ENCODE measurements around the gene GAB3. TPM values are rescaled to one million over a fixed set of nuclear protein-coding genes. Genes with fewer than 3 reads are reported as not detected.
A peak's percentile ranks its signal among the peaks of the same experiment; 100 is the strongest.
"Not testable (repeated sequence)": the region's sequence is repeated elsewhere in the genome, so short reads cannot be mapped to it uniquely, and the experiment has no call there.

The GAB3 gene
- total RNA-seq, 2 experiments from 2014 or later, result 10.5 to 12.0 TPM

DNA sequence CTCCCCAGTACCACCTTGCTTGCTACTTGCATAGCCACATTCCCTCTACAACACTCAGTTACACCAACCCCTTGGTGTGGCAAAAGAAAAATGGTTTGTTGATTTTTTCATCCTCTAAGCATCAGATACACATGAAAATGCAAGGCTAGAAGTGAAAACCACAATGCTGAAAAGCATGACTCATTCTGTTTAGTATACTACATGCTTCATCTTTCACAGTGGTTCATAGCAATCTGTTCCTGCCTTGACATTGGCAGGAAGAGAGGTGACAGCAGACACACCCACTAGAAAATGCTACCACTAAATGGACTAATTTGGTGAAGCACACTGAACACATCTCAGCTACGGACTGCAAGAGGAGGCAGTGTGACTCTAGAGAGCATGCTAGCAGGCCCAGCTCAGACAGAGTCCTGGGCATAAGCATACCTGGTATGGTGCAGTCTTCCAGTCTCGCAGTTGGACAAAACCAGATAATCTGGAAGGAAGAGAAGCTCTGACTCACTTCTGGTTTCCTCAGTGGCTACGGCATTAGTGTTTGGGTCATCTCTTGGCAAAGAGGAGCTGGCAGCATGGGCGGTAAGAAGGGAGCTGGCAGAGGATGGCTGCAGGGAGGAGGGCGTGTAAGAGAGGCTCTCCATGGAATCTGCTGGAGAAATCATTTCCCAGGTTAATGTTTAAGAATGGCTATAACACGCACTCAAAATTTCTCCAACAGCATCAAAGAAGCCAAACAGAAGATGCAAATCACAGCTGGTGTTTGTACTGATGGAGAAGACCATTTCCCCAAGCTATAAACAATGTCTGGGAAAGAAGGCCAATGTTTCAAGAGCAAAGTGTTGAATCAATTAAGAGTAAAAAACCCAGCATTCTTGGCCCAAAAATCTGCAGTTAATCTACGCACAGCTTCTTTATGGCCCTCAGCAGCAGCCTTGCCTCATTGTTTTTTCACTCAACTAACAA, 37.8 kb downstream of the GAB3 start:
- Mint-ChIP-seq H3K27ac (peak overlapping the region; percentile 88), H3K4me1 (peaks cover 64% of the 10 kb centered on the region), H3K27me3 (no peaks in the 10 kb centered on the region), H3K4me3 (peak overlapping the region; percentile 52), H3K36me3 (ENCODE audit: low read depth) (peaks cover 39% of the 10 kb centered on the region), H3K9me3 (no peaks in the 10 kb centered on the region)
- ChIA-PET CTCF (interaction anchor here (1.1 to 1.2 kb wide), 3 partner anchors 12 to 49 kb away, joined by 4 to 13 read pairs (median 5); partner anchors contain the start of gene DKC1), POLR2A (interaction anchor here (0.6 to 1.5 kb wide), 5 partner anchors 19 to 117 kb away, joined by 3 to 4 read pairs (median 3); no protein-coding TSS in a partner anchor)
- DNase-seq, result peak; percentile 53

DNA sequence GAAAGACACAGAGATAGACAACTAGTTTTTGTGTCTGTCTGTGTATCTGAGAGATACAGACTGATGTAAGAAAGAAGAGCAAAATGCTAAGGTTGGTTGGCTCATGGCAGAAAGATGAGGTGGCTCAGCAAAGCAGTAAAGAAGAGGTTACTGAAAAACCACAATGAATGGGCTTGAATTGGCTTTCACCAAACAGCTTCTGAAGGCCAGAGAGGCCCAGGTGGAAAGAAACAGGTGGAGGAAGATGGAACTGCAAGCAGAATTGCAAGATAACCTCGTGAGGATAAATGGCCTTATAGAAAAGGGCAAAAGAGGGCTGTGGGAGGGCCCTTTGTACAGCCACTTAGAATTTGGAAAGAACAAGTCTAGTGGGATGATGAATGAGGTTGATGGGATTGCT, 39.6 kb downstream of the GAB3 start:
- Mint-ChIP-seq H3K27me3 (no peaks in the 10 kb centered on the region), H3K27ac (peak overlapping the region; percentile 58), H3K4me3 (no peak overlapping the region), H3K9me3 (no peaks in the 10 kb centered on the region), H3K36me3 (ENCODE audit: low read depth) (peaks cover 42% of the 10 kb centered on the region), H3K4me1 (peaks cover 47% of the 10 kb centered on the region)
- DNase-seq, result no peak
- ChIA-PET POLR2A (no interaction called here), CTCF (no interaction called here)

DNA sequence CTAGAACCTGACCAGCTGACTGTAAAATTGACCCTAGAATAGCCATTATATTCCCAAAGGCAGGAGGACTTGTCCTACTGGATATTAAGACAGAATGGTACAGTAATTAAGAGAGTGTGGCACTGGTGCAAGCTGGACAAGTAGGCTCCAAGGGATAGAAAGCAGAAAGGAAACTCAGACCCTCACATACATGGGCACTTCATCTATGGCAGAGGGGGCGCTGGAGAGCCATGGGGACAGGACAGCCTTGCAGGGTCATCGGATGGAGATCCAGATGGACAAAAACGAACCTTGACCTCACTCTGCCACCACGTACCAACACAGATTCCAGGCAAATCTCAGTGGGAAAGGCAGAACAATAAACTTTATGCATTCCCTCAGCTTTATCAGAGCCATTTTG, 40.6 kb downstream of the GAB3 start:
- ChIA-PET POLR2A (no interaction called here), CTCF (interaction anchor here (1.4 kb wide), 1 partner anchor 39 kb away, joined by 3 read pairs; no protein-coding TSS in a partner anchor)
- Mint-ChIP-seq H3K27ac (no peak overlapping the region), H3K27me3 (no peaks in the 10 kb centered on the region), H3K4me1 (peaks cover 45% of the 10 kb centered on the region), H3K36me3 (ENCODE audit: low read depth) (peaks cover 49% of the 10 kb centered on the region), H3K9me3 (no peaks in the 10 kb centered on the region), H3K4me3 (no peak overlapping the region)
- no peak for DNase-seq

GRCh38 chrX:154698630-154699248, 52.1 kb downstream of the GAB3 start:
- POLR2A ChIA-PET, result interaction anchor here (0.8 kb wide), 1 partner anchor 27 kb away, joined by 3 read pairs; no protein-coding TSS in a partner anchor
- DNase-seq, result no peak
- Mint-ChIP-seq H3K9me3 (no peaks in the 10 kb centered on the region), H3K36me3 (ENCODE audit: low read depth) (peaks cover 55% of the 10 kb centered on the region), H3K4me1 (peaks cover 15% of the 10 kb centered on the region), H3K27ac (no peak overlapping the region), H3K27me3 (no peaks in the 10 kb centered on the region), H3K4me3 (no peak overlapping the region)
- CTCF ChIA-PET, result no interaction called here

DNA sequence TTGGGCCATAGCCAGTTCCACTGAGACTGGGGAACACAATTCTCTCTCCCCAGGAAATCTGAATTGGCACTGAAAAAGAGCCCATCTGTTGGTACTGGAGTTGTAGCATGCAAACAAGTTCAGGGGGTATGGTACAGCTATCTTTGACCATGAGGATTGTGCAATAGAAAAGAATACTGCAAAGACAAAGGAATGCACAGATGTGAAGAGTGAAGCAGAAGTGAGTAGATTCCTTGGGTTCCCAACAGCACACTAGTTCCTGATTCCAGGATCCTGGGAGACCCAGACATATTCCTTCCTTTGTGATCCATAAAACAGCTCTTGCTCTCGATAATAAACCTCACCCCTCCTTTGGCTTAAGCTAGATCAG, 54.2 kb downstream of the GAB3 start:
- no peak overlapping the region for H3K4me3 Mint-ChIP-seq
- POLR2A ChIA-PET, result no interaction called here

GRCh38 chrX:154695911-154696675, 54.8 kb downstream of the GAB3 start:
- ChIA-PET POLR2A (no interaction called here), CTCF (interaction anchor here (1.1 to 1.6 kb wide), 2 partner anchors 11 to 23 kb away, joined by 3 to 6 read pairs; no protein-coding TSS in a partner anchor)
- no peak for DNase-seq
- Mint-ChIP-seq H3K4me1 (peaks cover 18% of the 10 kb centered on the region), H3K27me3 (no peaks in the 10 kb centered on the region), H3K9me3 (no peaks in the 10 kb centered on the region), H3K36me3 (ENCODE audit: low read depth) (peaks cover 61% of the 10 kb centered on the region), H3K4me3 (no peak overlapping the region), H3K27ac (no peak overlapping the region)

More for the DNA sequence above, 54.2 kb downstream of the GAB3 start:
- Mint-ChIP-seq H3K9me3 (no peaks in the 10 kb centered on the region), H3K27me3 (no peaks in the 10 kb centered on the region), H3K4me1 (peaks cover 18% of the 10 kb centered on the region), H3K27ac (no peak overlapping the region), H3K36me3 (ENCODE audit: low read depth) (peaks cover 58% of the 10 kb centered on the region)
- CTCF ChIA-PET, result interaction anchor here (1.1 kb wide), 1 partner anchor 23 kb away, joined by 3 read pairs; no protein-coding TSS in a partner anchor
- DNase-seq, result no peak

- H3K9me3 Mint-ChIP-seq, result no peaks in the 10 kb centered on the region
- no peak overlapping the region for H3K4me3 Mint-ChIP-seq
- no peak for DNase-seq
- POLR2A ChIA-PET, result no interaction called here
- peaks cover 52% of the 10 kb centered on the region for H3K36me3 Mint-ChIP-seq (ENCODE audit: low read depth)
- CTCF ChIA-PET, result no interaction called here
- H3K4me1 Mint-ChIP-seq, result peaks cover 18% of the 10 kb centered on the region
- H3K27ac Mint-ChIP-seq, result no peak overlapping the region
- no peaks in the 10 kb centered on the region for H3K27me3 Mint-ChIP-seq
Measured at GRCh38 chrX:154693394-154693793, 57.5 kb downstream of the GAB3 start.

- POLR2A ChIA-PET, DNase-seq, CTCF ChIA-PET, H3K27me3 Mint-ChIP-seq, H3K27ac Mint-ChIP-seq, H3K4me3 Mint-ChIP-seq, H3K4me1 Mint-ChIP-seq, H3K9me3 Mint-ChIP-seq: not testable (repeated sequence)
- H3K36me3 Mint-ChIP-seq (ENCODE audit: low read depth), result peaks cover 34% of the 10 kb centered on the region
Measured at GRCh38 chrX:154690438-154690837, 60.4 kb downstream of the GAB3 start.

GRCh38 chrX:154672084-154672483, 78.8 kb downstream of the GAB3 start:
- POLR2A ChIA-PET, result interaction anchor here (1.1 kb wide), 1 partner anchor 27 kb away, joined by 3 read pairs; no protein-coding TSS in a partner anchor
- Mint-ChIP-seq H3K9me3 (peaks cover 15% of the 10 kb centered on the region), H3K36me3 (ENCODE audit: low read depth) (peaks cover 24% of the 10 kb centered on the region), H3K27me3 (peaks cover 23% of the 10 kb centered on the region)
- H3K27ac Mint-ChIP-seq, H3K4me1 Mint-ChIP-seq, H3K4me3 Mint-ChIP-seq, DNase-seq, CTCF ChIA-PET: not testable (repeated sequence)

DNA sequence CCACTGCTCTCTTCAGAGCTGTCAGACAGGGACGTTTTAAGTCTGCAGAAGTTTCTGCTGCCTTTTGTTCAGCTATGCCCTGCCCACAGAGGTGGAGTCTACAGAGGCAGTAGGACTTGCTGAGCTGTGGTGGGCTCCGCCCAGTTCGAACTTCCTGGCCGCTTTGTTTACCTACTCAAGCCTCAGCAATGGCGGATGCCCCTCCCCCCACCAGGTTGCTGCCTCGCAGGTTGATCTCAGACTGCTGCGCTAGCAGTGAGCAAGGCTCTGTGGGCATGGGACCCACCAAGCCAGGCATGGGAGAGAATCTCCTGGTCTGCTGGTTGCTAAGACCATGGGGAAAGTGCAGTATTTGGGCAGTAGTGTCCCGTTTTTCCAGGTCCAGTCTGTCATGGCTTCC, 80.0 kb downstream of the GAB3 start:
- Mint-ChIP-seq H3K27me3 (peaks cover 23% of the 10 kb centered on the region), H3K9me3 (peaks cover 16% of the 10 kb centered on the region), H3K36me3 (ENCODE audit: low read depth) (peaks cover 21% of the 10 kb centered on the region)
- CTCF ChIA-PET, H3K4me1 Mint-ChIP-seq, POLR2A ChIA-PET, H3K4me3 Mint-ChIP-seq, H3K27ac Mint-ChIP-seq: not testable (repeated sequence)
- peak; percentile 20 for DNase-seq

GRCh38 chrX:154661899-154662298, 89.0 kb downstream of the GAB3 start:
- Mint-ChIP-seq H3K27me3 (no peaks in the 10 kb centered on the region), H3K36me3 (ENCODE audit: low read depth) (no peaks in the 10 kb centered on the region), H3K27ac (peak overlapping the region; percentile 29), H3K4me1 (peaks cover 12% of the 10 kb centered on the region), H3K9me3 (peaks cover 15% of the 10 kb centered on the region), H3K4me3 (no peak overlapping the region)
- POLR2A ChIA-PET, result no interaction called here
- no peak for DNase-seq
- CTCF ChIA-PET, result no interaction called here

DNA sequence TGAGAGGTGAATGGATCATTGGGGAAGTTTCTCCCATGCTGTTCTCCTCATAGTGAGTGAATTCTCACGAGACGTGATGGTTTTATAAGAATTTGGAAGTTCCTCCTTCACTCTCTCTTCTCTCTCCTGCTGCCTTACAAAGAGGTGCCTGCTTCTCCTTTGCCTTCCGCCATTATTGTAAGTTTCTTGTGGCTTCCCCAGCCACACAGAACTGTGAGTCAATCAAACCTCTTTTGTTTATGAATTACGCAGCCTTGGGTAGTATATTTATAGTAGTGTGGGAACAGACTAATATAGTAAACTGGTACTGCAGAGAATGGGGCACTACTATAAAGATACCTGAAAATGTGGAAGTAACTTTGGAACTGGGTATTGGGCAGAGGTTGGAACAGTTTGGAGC, 89.7 kb downstream of the GAB3 start:
- peaks cover 12% of the 10 kb centered on the region for H3K4me1 Mint-ChIP-seq
- H3K9me3 Mint-ChIP-seq, result peaks cover 15% of the 10 kb centered on the region
- H3K36me3 Mint-ChIP-seq (ENCODE audit: low read depth), result no peaks in the 10 kb centered on the region
- no peak overlapping the region for H3K27ac Mint-ChIP-seq
- ChIA-PET POLR2A (no interaction called here), CTCF (no interaction called here)
- no peak for DNase-seq
- no peaks in the 10 kb centered on the region for H3K27me3 Mint-ChIP-seq
- no peak overlapping the region for H3K4me3 Mint-ChIP-seq

DNA sequence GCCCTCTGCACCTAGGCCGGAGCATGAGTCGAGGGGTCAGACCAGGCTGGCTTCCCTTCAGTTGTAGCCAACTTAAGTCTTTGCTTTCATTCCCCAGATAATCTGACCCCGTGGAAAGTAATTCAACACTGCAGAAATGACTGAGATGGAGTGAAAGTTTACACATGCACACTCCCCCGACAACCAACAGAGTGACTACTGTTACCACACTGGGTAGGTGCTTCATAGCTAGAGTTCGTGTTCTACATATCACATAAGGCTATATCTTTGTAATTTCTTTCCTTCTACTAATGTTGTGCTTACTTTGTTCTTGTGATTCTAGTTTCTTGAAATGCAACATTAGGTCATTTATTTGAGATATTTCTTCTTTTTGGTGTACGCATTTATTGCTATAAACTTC, 90.3 kb downstream of the GAB3 start:
- H3K27ac Mint-ChIP-seq, result no peak overlapping the region
- ChIA-PET POLR2A (no interaction called here), CTCF (no interaction called here)
- H3K4me3 Mint-ChIP-seq, result no peak overlapping the region
- H3K27me3 Mint-ChIP-seq, result no peaks in the 10 kb centered on the region
- peaks cover 7% of the 10 kb centered on the region for H3K4me1 Mint-ChIP-seq
- peaks cover 11% of the 10 kb centered on the region for H3K9me3 Mint-ChIP-seq
- DNase-seq, result no peak
- H3K36me3 Mint-ChIP-seq (ENCODE audit: low read depth), result no peaks in the 10 kb centered on the region

Data from activated CD4-positive, alpha-beta memory T cell treated with anti-CD3 and anti-CD28 coated beads, Interleukin-2, amount 10 ng/mL, durations not matched to agents 7 days and 5 days (primary cell).